Islet of Langerhans (tissue), 1 donor: Measurements from ENCODE around the gene OR6K3.

Experiments used
- FAIRE-seq: peaks from one replicate; lab custom pipeline; 2011; peaks lifted over from hg19 to GRCh38; lab: Jason Lieb, UNC

Gene OR6K3

GRCh38 chr1:158686111-158687009 lies 34.2 kb downstream of the OR6K3 start, which contains the start of gene SPTA1:
Gene SPTA1, minus strand, starts transcription at chr1:158686715. Its CDS starts 198 bp downstream, at chr1:158686517.
- FAIRE-seq, result no peak

DNA sequence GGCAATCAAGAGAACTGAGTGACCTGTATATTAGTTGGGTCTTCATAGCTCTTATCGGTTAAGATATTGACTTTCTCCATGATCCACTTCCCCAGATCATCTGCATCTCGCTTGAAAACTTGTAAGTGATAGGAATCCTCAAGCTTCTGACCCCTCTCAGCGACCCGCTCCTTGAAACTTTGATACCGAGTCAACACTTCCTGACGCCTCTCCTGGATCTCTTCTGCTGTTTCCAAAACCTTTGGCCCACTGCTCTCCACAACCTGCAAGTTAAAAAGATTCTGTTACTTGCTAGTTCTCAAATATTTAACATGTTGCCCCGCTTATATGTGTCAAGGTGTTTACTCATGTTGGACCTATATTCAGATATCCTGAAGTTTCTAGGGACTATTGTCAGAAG lies 35.4 kb downstream of the OR6K3 start:
- no peak for FAIRE-seq

- no peak for FAIRE-seq
Observed at GRCh38 chr1:158681606-158682005, 38.9 kb downstream of the OR6K3 start.

GRCh38 chr1:158679289-158679688 lies 41.2 kb downstream of the OR6K3 start:
- no peak for FAIRE-seq

- no peak for FAIRE-seq
Observed at GRCh38 chr1:158675563-158676323, 44.8 kb downstream of the OR6K3 start.

GRCh38 chr1:158674302-158674701 lies 46.2 kb downstream of the OR6K3 start:
- FAIRE-seq, result no peak
